ENCODE measurements around the gene C19orf38.
"Not testable (repeated sequence)": the region's sequence is repeated elsewhere in the genome, so short reads cannot be mapped to it uniquely, and the experiment has no call there.

The C19orf38 gene

DNA sequence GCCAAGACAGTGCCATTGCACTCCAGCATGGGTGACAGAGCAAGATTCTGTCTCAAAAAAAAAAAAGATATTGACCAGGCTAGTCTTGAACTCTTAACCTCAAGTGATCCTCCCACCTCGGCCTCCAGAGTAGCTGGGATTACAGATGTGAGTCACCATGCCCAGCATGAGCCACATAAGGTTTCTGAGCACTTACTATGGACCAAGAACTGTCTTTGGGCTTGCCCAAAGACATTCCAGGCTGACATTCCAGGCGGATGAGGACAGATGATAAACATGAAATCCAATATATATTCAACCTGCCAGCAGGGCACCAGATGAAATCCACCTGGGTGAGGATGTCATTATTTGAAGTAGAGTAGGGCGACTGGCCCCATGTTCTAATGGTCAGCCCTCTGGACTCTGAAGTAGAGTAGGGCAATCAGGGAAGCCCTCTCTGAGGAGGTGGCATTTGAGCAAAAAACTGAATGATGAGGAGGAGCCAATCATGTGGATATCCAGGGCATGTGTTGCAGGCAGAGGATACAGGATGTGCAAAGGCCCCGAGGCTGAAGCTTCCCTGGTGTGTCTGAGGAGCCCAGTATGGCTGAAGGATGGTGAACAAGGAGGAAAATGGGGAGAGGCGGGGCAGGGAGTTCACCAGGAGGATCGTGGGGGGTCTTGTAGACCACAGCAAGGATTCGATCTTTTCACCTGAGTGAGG is 4.0 kb downstream of the C19orf38 start:
- no peak for ATAC-seq
- no peak for DNase-seq

- ATAC-seq = no peak
- no peak for DNase-seq
These were observed 4.7 kb downstream of the C19orf38 start for GRCh38 chr19:10852941-10853340.

- no peak for ATAC-seq
- no peak for DNase-seq
These were observed 6.3 kb downstream of the C19orf38 start for GRCh38 chr19:10854350-10855089.

DNA sequence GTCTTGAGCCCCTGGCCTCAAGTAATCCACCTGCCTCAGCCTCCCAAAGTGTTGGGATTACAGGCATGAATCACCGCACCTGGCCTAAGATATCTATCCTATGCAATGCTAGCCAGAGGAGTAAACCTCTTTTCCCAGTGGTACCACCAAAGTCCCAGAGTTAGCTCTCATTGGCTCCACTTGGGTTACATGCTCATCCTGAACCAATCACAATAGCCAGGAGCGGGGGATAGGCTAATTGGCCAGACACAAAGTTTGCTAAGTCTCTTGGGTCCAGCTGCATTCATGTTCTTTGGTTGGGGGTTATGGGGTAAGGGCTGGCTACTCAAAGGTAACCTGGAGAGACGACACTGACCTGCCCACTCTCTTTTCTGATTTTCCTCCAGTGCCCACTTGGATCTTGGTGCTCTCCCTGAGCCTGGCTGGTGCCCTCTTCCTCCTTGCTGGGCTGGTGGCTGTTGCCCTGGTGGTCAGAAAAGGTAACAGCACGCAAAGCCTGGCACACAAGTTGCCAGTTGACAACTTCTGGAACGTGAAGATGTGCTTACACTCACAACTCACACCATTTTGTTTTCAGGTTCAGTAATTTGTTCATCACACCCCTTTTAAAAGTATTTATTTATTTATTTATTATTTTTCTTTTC is 7.8 kb downstream of the C19orf38 start:
- ATAC-seq (no peak), DNase-seq (peak; percentile 43)

DNA sequence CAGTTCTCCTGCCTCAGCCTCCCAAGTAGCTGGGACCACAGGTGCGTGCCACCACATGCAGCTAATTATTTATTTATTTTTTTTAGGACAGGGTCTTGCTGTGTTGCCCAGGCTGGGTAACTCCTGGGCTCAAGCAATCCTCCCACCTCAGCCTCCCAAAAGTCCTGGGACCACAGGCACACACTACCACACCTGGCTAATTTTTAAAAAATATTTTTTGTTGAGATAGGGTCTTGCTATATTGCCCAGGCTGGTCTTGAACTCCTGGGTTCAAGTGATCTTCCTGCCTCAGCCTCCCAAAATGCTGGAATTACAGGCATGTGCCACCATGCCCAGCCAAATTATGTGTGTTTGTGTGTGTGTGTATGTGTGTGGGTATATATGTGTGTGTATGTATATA is 8.7 kb downstream of the C19orf38 start:
- not testable (repeated sequence) for ATAC-seq, DNase-seq

- ATAC-seq (peak; percentile 40), DNase-seq (peak; percentile 72)
These were observed 10.1 kb downstream of the C19orf38 start for GRCh38 chr19:10858204-10858828.

GRCh38 chr19:10861103-10861651 is 13.0 kb downstream of the C19orf38 start:
- DNase-seq (peak; percentile 52), ATAC-seq (no peak)

- ATAC-seq = no peak
These were observed 14.4 kb downstream of the C19orf38 start for GRCh38 chr19:10862561-10863106.

DNA sequence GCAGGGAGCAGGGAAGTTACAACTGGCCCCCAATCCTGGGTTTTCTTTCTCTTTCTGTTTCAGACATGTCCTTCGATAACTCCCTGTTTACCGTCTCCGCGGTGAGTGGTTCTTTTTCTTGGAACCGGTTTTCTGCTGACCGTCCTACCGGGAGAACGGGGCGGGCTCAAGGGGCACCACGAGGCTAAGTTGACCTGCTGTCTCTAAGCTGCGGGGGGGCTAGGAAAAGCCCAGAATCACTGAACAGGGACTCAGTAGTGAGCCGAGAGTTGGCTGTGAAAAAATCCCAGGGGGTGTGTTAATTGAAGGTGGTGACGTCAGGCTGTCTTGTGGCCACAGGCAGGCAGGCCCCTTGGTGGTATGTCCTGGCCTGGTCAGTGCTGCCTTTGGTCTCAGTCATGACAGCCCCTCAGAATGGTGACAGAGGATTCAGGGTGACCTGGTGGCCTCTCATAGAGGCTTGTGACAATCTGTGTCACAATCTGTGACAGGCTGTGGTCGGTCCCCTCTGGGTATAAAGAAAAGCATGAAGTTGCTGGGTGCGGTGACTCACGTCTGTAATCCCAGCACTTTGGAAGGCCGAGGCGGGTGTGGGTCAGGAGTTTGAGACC is 15.0 kb downstream of the C19orf38 start:
- no peak for DNase-seq

More at GRCh38 chr19:10862561-10863106, 14.4 kb downstream of the C19orf38 start:
- no peak for DNase-seq

DNA sequence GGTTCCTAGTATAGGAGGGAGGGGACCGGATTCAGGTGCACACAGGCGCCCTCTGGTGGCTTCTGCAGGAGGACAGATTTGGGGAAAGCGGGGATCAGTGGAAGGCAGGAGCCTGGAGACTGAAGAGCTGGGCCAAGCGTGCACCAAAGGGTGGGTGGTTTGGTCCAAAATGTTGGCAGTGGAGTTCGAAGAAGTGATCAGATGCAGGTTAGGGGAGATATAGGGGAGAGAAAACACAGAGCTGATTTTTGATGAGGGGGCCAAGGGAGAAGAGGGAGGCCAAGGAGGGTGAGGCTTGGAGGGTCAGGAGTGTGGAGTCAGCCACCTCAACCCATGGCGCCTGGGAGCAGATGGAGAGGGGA is 16.3 kb downstream of the C19orf38 start:
- ATAC-seq (peak; percentile 88), DNase-seq (peak; percentile 89)

More for the DNA sequence above, 15.0 kb downstream of the C19orf38 start:
- ATAC-seq = no peak

DNA sequence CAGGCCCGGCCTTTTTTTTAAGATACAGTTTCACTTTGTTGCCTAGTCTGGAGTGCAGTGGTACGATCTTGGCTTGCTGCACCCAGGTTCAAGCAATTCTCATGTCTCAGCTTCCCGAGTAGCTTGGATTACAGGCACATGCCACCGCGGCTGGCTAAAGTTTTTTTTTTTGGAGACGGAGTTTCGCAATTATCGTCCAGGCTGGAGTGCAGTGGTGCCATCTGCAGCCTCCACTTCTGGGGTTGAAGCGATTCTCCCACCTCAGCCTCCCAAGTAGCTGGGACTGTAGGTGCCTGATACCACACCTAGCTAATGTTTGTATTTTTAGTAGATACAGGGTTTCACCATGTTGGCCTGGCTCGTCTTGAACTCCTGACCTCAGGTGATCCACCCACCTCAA is 18.3 kb downstream of the C19orf38 start:
- ATAC-seq (no peak), DNase-seq (no peak)

DNA sequence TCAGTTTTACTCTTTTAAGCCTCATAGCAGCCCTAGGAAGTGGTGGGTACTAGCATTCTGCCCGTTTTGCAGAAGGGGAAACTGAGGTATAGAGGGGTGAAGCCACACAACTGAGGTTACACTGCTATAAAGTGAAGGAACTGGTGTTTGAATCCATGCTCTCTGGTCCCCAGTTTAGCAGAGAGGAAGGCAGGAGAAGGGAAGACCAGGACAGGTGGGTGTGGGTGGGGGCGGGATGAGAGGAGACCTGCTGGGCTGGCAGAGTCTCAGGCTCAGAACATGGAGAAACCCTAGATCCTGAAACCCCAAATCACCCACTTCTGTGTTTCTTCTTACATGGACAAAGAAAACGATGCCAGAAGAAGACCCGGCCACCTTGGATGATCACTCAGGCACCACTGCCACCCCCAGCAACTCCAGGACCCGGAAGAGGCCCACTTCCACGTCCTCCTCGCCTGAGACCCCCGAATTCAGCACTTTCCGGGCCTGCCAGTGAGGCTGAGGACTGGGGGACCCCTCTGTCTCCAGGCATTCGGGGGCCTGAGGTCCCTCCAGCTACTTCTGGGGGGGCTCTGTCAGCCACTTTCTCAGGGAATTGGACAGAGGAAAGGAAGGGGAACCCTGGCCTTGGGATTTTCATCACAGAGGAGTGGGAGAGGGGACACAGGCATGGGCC is 20.8 kb downstream of the C19orf38 start:
- ATAC-seq = no peak
- DNase-seq = no peak

- not testable (repeated sequence) for ATAC-seq, DNase-seq
These were observed 21.7 kb downstream of the C19orf38 start for GRCh38 chr19:10869872-10870311.

DNA sequence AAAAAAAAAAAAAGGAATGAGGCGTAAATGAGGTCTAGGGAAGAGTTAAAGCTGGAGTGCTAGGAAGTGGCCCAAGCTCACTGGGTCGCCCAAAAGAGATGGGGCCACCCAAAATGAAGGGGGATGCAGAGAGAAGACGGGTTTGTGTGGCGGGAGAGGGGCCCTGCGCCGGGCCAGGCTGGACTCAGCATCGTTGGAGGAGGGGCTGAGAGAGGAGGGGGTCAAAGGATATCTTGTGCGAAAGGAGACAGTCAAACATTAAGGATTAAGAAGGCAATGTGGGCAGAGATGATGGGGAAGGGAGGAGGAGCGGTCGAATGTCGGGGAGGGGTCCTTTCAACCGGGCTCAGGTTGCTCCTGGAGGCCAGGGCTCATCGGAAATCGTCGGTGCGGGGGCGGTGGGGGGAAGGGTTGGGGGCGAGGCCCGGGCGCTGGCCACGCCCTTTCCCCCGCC is 22.3 kb downstream of the C19orf38 start:
- ATAC-seq = no peak

DNA sequence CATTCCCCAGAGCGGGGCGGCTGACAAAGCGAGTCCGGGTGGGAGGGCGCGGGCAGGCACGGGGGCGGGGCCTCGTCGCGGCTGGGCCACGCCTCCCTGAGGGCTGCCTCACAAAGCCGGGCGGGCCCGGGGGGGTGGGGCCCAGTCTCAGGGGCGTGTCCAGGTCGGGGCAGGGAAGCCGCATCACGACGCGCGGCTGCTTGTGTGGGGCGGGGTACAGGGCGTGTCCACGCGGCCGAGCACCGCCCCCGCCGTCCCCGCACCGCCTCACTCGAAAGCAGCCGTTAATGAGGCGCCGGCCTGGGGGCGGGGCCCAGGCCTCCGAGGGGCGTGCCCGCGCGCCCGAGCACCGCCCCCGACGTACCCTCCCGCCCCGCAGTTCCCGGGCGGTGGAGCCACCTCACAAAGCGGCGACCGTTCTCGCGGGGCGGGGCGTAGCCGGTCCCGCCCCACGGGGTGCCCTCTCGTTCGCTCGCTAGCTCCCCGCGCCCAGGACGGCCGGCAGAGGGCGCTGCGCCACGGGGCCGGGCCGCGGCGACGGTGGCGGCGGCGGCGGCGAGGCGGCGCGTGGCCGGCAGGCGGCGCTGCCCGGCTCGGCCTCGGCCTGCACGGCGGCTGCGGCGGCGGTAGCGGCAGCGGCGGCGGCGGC is 22.9 kb downstream of the C19orf38 start, which contains the start of gene CARM1:
TSS of gene CARM1 (plus strand) at position 599 of the 649 bp plus-strand sequence. CDS start 150 bp downstream, outside the sequence.
- peak; percentile 99 for DNase-seq

More for the DNA sequence above, 22.3 kb downstream of the C19orf38 start:
- no peak for DNase-seq

DNA sequence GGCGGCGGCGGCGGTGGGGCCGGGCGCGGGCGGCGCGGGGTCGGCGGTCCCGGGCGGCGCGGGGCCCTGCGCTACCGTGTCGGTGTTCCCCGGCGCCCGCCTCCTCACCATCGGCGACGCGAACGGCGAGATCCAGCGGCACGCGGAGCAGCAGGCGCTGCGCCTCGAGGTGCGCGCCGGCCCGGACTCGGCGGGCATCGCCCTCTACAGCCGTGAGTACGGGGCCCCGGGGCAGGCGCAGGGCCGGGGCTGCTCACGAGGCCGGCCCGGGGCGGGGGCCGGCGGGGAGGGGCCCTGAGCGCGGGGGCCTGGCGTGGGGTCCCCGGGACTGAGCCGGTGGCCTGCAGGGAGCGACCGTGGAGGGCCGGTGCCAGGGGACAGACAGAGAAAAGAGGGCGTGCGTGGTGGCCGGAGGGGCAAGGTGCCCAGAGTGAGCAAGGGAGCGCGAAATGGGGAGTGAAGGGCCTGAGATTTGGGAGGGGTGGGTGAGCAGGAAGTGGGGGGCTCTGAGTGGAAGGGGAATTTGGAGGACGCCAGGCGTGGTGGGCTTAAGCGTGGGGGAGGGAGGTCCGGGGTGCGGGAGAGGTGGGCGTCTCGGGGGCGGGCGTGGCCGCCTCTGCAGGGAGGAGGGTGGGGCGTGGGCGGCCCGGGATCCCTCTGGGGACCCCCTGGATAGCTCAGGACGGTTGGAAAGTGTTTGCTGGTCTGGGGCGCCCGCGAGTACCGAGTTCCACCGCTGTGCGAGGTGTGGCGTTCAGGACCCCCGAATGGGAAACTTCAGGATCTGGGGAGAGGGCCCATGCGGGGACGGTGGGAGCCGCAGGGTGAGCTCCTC is 23.7 kb downstream of the C19orf38 start:
- DNase-seq (peak; percentile 51), ATAC-seq (no peak)

More for the DNA sequence above, 22.9 kb downstream of the C19orf38 start, which contains the start of gene CARM1:
- peak; percentile 90 for ATAC-seq

GRCh38 chr19:10872546-10873107 is 24.4 kb downstream of the C19orf38 start:
- no peak for ATAC-seq
- DNase-seq = no peak

DNA sequence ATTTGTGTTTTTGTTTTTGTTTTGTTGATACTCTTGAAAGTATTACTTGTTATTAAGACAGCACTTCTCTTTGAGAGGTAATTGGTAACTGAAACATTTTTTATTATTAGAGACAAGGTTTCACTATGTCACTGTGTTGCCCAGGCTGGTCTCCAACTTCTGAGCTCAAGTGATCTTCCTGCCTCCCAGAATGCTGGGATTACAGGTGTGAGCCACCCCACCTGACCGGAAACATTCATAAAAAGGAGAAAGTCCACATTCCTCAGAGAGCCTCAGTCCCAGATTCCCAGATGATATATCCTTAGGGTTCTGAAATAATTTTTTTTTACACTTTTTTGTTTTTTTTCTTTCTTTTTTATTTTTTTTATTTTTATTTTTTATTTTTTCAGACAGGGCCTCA is 25.8 kb downstream of the C19orf38 start:
- no peak for DNase-seq
- ATAC-seq = no peak

All from stimulated activated naive CD8-positive, alpha-beta T cell treated with anti-CD3 and anti-CD28 coated beads, Interleukin-15, Interleukin-2, amounts not matched to agents 100 U/mL and 50 U/mL, for 24 hours (primary cell).